Measurements from ENCODE around the gene PF4V1.

The PF4V1 gene, protein sequence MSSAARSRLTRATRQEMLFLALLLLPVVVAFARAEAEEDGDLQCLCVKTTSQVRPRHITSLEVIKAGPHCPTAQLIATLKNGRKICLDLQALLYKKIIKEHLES

DNA sequence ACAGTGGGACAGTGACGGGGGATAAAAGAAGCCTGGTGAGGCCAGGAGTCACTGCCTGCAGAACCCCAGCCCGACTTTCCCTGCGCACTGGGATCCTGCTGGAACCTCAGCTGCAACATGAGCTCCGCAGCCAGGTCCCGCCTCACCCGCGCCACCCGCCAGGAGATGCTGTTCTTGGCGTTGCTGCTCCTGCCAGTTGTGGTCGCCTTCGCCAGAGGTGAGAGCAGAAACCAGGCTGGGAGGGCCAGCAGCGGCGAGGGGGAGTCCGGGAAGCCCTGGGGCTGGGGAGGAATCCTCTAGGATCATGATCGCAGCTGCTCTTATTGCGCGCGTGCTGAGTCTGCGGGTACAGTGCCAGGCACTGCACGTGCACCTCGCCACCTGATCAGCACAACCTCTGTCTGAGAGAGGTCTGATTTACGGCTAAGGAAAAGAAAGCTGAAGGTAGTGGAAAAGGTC lies at the start of gene PF4V1:
Gene PF4V1, plus strand, starts transcription at position 51 of the 459 bp plus-strand sequence. Its CDS starts 67 bp downstream, at position 118.
- H4K20me1 ChIP-seq (ENCODE audit: insufficient read depth, low read length), result no peaks in the 10 kb centered on the region
- H3K4me2 ChIP-seq (ENCODE audit: insufficient read depth, low read length), result no peak within 1 kb of the TSS
- H3K4me1 ChIP-seq (ENCODE audit: insufficient read depth, low read length), result no peaks in the 10 kb centered on the region
- no peak within 1 kb of the TSS; the same call in 1 of the 2 replicates for H2AFZ ChIP-seq (ENCODE audit: low read depth, low read length)
- no peak within 1 kb of the TSS for H3K9ac ChIP-seq (ENCODE audit: low read depth, low read length)
- DNase-seq (no peak), ATAC-seq (ENCODE audit: insufficient read depth, low read depth) (no peak)
- H3K9me3 ChIP-seq (ENCODE audit: insufficient read depth, low read length, severe bottlenecking), result no peaks in the 10 kb centered on the region
- no peaks in the 10 kb centered on the region for H3K79me2 ChIP-seq (ENCODE audit: insufficient read depth, low read length)
- H3K27me3 ChIP-seq (ENCODE audit: insufficient read depth, low read length, poor library complexity), result no peaks in the 10 kb centered on the region
- H3K27ac ChIP-seq (ENCODE audit: low read length), result no peak within 1 kb of the TSS
- H3K36me3 ChIP-seq (ENCODE audit: insufficient read depth, low read length), result no peaks in the 10 kb centered on the region
- no peak within 1 kb of the TSS for H3K4me3 ChIP-seq (ENCODE audit: low read depth in 1 of 2, low read length in 2 of 2)
- no peak for TF ChIP-seq EZH2 (IDR thresholded peaks at IDR 0.05; ENCODE audit: borderline replicate concordance, low read depth, low read length, severe bottlenecking)
- TF ChIP-seq, protein P1, sequence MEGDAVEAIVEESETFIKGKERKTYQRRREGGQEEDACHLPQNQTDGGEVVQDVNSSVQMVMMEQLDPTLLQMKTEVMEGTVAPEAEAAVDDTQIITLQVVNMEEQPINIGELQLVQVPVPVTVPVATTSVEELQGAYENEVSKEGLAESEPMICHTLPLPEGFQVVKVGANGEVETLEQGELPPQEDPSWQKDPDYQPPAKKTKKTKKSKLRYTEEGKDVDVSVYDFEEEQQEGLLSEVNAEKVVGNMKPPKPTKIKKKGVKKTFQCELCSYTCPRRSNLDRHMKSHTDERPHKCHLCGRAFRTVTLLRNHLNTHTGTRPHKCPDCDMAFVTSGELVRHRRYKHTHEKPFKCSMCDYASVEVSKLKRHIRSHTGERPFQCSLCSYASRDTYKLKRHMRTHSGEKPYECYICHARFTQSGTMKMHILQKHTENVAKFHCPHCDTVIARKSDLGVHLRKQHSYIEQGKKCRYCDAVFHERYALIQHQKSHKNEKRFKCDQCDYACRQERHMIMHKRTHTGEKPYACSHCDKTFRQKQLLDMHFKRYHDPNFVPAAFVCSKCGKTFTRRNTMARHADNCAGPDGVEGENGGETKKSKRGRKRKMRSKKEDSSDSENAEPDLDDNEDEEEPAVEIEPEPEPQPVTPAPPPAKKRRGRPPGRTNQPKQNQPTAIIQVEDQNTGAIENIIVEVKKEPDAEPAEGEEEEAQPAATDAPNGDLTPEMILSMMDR (IDR thresholded peaks at IDR 0.05; ENCODE audit: borderline replicate concordance, extremely low read depth, low read length, poor library complexity, severe bottlenecking), result no peak

DNA sequence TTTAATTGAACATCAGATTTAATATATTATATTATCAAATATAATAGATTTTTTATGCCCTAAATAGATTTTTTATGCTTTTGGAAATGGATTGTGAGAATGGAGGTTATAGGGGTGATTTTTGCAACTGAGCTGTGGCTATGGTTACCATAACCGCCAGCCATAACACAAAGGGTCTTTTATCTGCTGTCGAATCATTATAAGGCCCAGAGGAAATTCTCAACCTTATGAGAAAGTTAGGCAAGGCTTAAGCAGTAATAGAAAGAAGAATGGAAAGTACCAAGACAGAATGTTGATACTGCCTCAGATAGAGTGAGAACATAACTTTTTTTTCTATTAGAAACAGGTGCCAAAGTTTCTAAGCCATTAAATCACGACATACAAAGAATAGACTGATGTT lies 42.9 kb upstream of the PF4V1 start:
- DNase-seq (no peak), ATAC-seq (ENCODE audit: insufficient read depth, low read depth) (no peak)
- H3K4me1 ChIP-seq (ENCODE audit: insufficient read depth, low read length), result peaks cover 16% of the 10 kb centered on the region

DNA sequence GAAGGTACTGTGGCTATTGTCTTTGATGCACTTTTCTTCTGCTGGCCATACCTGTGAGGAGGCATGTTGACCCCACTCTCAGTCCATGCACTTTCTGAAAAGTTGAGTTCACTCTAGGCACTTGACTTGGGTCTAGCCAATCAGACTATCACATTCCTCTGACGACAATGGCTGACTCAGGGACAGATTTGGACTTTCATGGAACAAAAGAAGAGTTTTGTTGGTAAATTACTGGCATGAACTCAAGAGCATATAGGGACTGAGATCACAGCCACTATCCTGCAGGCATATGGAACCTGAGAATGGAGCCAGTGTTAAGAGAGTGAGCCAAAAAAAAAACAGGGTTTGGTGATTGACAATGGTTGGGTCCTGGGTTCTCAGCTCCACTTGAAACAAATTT lies 41.3 kb upstream of the PF4V1 start:
- ATAC-seq (ENCODE audit: insufficient read depth, low read depth) (no peak), DNase-seq (no peak)
- H3K9ac ChIP-seq (ENCODE audit: low read depth, low read length), result no peak overlapping the region
- H2AFZ ChIP-seq (ENCODE audit: low read depth, low read length), result no peak overlapping the region
- no peak overlapping the region for H3K4me2 ChIP-seq (ENCODE audit: insufficient read depth, low read length)
- no peaks in the 10 kb centered on the region for H3K27me3 ChIP-seq (ENCODE audit: insufficient read depth, low read length, poor library complexity)
- H3K79me2 ChIP-seq (ENCODE audit: insufficient read depth, low read length), result no peaks in the 10 kb centered on the region
- H3K9me3 ChIP-seq (ENCODE audit: insufficient read depth, low read length, severe bottlenecking), result no peaks in the 10 kb centered on the region
- peaks cover 32% of the 10 kb centered on the region for H3K4me1 ChIP-seq (ENCODE audit: insufficient read depth, low read length)
- TF ChIP-seq, protein P1 (IDR thresholded peaks at IDR 0.05; ENCODE audit: borderline replicate concordance, extremely low read depth, low read length, poor library complexity, severe bottlenecking), result no peak
- TF ChIP-seq EZH2 (IDR thresholded peaks at IDR 0.05; ENCODE audit: borderline replicate concordance, low read depth, low read length, severe bottlenecking), result no peak
- no peaks in the 10 kb centered on the region for H4K20me1 ChIP-seq (ENCODE audit: insufficient read depth, low read length)
- H3K27ac ChIP-seq (ENCODE audit: low read length), result no peak overlapping the region
- no peak overlapping the region for H3K4me3 ChIP-seq (ENCODE audit: low read depth in 1 of 2, low read length in 2 of 2)
- no peaks in the 10 kb centered on the region for H3K36me3 ChIP-seq (ENCODE audit: insufficient read depth, low read length)

More for the DNA sequence above, 42.9 kb upstream of the PF4V1 start:
- Histone ChIP-seq H4K20me1 (ENCODE audit: insufficient read depth, low read length) (no peaks in the 10 kb centered on the region), H3K4me2 (ENCODE audit: insufficient read depth, low read length) (no peak overlapping the region), H2AFZ (ENCODE audit: low read depth, low read length) (no peak overlapping the region), H3K9ac (ENCODE audit: low read depth, low read length) (no peak overlapping the region), H3K79me2 (ENCODE audit: insufficient read depth, low read length) (no peaks in the 10 kb centered on the region), H3K27me3 (ENCODE audit: insufficient read depth, low read length, poor library complexity) (no peaks in the 10 kb centered on the region), H3K9me3 (ENCODE audit: insufficient read depth, low read length, severe bottlenecking) (no peaks in the 10 kb centered on the region), H3K4me3 (ENCODE audit: low read depth in 1 of 2, low read length in 2 of 2) (no peak overlapping the region), H3K36me3 (ENCODE audit: insufficient read depth, low read length) (no peaks in the 10 kb centered on the region), H3K27ac (ENCODE audit: low read length) (no peak overlapping the region)
- no peak for TF ChIP-seq EZH2 (IDR thresholded peaks at IDR 0.05; ENCODE audit: borderline replicate concordance, low read depth, low read length, severe bottlenecking)
- TF ChIP-seq, protein P1 (IDR thresholded peaks at IDR 0.05; ENCODE audit: borderline replicate concordance, extremely low read depth, low read length, poor library complexity, severe bottlenecking), result no peak
